Skeletal muscle cell (primary cell): ENCODE results near the gene GJB5.
"Not testable (repeated sequence)": the region's sequence is repeated elsewhere in the genome, so short reads cannot be mapped to it uniquely, and the experiment has no call there.

Source experiments
- DNase-seq: peaks from one replicate; pipeline ENCODE4 v3.0.0-alpha.2; 2010; ENCODE audit warnings: low read depth
- H3K4me3 ChIP-seq: 2 replicates; pipeline ENCODE4 v1.5.1; 2011; ENCODE audit warnings: low read depth, mild to moderate bottlenecking, control low read depth, low read length, moderate library complexity

The GJB5 gene

GRCh38 chr1:34754964-34755637, at the start of gene GJB5:
Gene GJB5, plus strand, starts transcription at chr1:34755047. Its CDS starts 2,284 bp downstream, at chr1:34757331.
- no peak within 1 kb of the TSS for H3K4me3 ChIP-seq
- no peak for DNase-seq

DNA sequence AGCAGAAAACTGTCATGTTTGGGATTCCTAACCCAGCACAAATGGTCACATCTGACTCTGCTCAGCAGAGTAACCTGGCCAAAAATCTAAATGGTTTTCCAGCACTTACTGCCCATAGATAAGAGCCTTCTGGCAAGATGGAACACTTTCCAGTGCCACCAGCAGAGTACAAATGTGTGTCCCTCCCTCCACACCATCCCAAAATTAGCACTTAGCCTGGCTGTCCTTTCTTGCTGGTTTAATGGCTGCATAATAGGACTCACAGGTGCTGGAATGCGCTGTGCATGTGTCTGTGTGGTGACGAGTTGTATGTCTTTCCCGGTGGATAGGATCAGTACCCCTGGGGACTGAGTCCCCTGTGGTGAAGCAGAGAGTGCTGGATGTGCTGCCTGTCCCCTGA, 49.8 kb upstream of the GJB5 start:
- H3K4me3 ChIP-seq = no peak overlapping the region
- no peak for DNase-seq

- no peak for DNase-seq
- H3K4me3 ChIP-seq = no peak overlapping the region
Observed at GRCh38 chr1:34708106-34708505, 46.7 kb upstream of the GJB5 start.

DNA sequence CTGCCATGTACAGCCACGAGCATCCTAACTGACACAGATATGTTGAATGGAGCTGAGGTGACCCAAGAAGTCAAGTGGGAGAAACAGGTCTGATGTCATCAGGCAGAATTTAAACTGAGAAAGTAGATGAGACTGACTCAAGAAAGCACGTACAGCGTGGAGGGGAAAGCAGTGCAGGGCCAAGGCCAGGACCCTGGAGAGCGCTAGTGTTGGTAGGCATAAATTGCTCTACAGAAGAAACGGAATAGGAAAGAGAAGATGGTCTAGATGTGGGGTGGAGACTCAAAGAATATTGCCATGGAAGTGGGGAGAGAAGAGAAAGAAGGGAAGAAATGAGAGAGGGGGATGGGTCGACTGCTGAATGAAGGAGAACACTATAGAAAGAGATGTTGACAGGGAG, 45.3 kb upstream of the GJB5 start:
- no peak overlapping the region for H3K4me3 ChIP-seq
- DNase-seq = no peak

DNA sequence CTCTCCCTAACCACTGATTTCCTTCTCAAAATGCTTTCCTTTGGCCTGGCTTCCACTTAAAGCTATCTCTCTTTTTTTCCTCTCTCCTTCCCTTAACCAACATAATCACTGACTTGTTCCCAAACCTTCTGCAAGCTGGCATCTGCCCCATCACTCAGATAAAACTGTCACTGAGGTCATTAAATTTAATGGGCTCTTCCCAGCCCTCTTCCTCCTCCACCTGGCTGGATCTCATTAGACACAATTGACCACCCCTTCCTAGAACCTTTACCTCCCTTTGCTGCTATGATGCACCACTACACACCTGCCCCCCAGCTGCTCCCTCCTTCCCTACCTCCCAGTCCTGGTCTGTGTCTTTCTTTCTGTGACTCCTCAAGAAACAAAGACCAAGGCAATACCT, 44.0 kb upstream of the GJB5 start:
- H3K4me3 ChIP-seq = no peak overlapping the region
- no peak for DNase-seq

DNA sequence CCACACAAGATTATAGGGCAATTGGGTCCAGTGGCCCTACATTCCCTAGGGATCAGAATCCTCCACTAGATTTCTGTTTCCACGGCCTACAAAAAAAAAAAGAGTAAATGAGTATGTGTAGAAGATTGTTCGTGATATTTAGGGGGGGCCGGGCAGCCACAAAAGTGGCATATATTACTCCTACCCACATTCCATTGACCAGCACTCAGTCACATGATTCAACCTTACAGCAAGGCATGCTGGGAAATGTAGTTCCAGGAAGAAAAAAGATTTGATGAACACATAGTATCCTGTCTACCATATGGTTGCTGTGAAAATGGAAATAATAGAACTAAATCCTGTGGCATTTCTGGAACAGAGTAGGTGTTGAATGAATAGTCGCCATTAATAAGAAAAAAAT, 43.4 kb upstream of the GJB5 start:
- DNase-seq = no peak
- no peak overlapping the region for H3K4me3 ChIP-seq

DNA sequence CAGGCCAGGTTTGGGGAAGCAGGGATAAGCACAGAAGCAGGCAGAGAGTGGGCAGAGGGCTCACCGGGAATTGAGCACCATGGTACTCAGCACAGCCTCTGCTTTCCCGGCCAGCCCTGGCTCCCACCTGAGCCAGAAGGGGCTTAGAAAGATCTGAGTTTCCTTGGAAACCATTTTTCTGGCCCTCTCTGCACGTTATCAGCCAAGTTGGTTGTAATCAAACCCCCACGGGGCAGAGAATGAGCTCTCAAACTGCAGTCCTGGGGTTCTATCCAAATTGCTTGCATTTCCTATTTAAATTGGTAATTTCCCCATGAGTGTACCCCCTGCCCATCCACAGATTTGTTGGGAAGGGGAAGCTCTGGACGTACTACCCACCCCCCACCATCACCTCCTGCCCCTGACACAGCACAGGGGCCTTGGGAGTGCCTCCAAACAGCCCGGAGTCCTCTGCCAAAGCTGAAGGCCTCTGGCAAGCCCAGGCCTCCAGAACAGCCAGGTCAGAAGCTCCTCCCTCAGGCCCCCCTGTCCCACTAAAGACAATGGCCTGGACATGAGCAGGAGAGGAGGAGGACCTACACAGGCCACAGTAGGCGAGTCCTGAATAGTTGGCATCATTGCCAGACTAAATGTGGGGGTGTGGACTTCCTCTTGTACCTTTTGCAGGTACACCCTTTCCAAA, 42.7 kb upstream of the GJB5 start:
- no peak for DNase-seq
- H3K4me3 ChIP-seq = no peak overlapping the region

DNA sequence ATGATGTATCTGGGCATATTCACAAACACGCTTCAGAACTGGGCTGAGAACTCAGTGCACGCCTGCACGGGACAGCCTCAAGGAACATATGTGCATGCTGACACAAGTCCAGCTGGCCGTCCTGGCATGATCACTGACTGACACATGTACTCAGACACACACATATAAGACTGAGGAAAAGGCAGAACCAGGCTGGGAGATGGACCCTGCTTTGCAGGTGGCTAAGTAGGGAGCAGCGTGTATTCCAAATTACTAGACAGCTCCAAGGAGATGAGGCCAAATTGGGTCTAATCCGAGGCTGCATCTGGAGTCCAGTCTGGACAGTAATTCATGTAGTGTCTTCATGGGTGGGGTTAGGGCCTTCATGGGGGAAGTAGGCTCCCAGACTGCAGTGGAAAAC, 41.4 kb upstream of the GJB5 start:
- DNase-seq = no peak
- no peak overlapping the region for H3K4me3 ChIP-seq

DNA sequence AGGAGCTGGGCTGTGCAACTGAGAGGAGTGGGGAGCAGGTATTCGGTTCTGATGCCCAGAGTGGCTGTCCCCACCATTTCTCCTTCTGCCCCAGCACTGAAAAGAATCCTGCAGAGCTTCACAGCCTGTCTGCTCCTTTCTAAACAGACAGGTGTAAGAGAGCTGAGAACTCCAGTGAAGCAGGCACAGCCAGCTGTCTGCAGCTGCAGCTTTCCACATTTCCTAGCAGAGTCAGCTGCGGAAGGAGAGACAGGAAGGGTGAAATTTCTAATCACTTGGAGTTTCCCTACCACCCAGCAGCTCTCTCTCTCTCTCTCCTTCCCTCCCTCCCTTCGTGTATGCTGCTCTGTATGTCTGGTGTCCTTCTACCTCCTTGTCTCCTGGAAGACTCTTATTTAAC, 40.5 kb upstream of the GJB5 start:
- H3K4me3 ChIP-seq = no peak overlapping the region
- no peak for DNase-seq

GRCh38 chr1:34715139-34715538, 39.7 kb upstream of the GJB5 start:
- no peak overlapping the region for H3K4me3 ChIP-seq
- no peak for DNase-seq

GRCh38 chr1:34721241-34721640, 33.6 kb upstream of the GJB5 start:
- H3K4me3 ChIP-seq = no peak overlapping the region
- DNase-seq = no peak

DNA sequence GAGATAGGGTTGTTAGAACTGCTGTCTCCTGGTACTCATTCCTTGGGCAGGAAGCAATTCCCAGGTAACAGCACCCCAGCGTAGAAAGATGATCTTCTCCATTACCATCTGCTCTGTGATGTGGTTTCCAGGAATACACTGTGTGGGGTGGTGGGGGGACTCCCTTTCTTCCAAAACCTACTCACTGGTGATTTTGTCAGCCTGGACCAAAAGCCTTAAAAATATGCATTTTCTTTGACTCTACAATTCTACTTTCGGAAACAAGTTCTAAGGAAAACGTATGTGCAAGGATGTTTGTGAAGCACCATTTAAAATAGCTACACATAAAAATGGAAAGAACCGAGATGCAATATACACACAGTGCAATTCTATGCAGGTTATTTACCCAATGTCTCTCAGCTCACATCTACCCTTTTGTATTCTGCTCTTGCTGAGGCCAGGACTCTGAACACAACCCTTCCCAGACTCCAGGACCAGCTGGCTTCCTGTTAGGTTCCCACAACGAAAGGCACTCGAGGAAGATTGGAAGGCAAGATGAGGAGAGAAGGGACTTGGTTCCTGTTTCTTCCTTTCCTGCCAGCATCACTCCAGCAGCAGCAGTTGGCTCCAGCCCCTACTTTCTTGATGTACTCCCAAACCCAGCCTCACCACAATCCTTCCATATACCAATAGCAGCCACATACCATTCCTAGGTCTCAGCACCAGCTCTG, 33.0 kb upstream of the GJB5 start:
- no peak overlapping the region for H3K4me3 ChIP-seq
- no peak for DNase-seq

DNA sequence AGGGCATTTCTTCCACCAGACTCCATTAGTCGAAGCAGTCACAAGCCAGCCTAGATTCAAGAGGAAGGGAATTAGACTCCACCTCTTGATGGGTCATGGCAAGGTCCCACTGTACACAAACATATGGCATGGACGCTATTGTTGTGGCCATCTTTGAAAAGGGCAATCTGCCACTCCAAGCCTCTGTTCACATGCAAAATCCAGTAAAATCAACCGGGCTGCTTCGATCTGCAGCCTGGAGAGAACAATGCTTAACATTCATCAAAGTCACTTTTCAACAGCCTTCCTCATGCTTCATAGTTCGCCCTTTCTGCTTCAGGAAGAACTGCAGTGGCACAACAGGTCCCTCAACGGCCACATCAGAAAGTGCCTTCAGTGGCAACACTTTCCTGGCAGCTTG, 28.0 kb upstream of the GJB5 start:
- no peak for DNase-seq
- no peak overlapping the region for H3K4me3 ChIP-seq

DNA sequence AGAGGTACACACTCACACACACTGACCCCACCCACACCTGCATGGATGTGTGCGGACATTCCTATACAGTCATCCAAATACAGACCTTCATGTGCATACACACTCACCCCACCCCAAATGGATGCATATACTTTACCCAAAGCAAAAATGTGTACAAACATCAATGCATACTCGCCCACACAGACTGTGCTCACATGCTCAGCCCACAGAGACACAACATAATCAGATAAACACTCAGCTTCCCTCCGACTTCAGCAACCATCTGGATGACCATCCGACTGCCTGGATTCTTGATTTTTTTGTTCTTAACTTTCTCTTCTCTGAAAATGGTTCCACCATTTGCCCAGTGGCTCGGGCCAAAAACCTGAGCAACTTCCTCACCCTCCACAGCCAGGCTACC, 24.4 kb upstream of the GJB5 start:
- DNase-seq = no peak
- H3K4me3 ChIP-seq = no peak overlapping the region

DNA sequence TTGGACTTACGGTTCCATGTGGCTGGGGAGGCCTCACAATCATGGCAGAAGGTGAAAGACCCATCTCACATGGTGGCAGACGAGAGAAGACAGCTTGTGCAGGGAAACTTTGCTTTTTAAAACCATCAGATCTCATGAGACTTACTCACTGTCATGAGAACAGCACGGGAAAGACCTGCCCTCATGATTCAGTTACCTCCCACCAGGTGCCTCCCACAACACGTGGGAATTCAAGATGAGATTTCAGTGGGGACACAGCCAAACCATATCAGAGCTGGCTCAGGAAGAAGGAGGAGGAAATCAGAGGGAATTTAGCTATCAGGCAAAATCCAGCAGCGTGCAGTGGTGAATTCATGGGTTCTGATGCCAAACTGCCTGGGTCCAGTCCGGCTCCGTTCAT, 22.0 kb upstream of the GJB5 start:
- DNase-seq, H3K4me3 ChIP-seq: not testable (repeated sequence)

GRCh38 chr1:34736692-34737091, 18.2 kb upstream of the GJB5 start:
- no peak for DNase-seq
- no peak overlapping the region for H3K4me3 ChIP-seq

DNA sequence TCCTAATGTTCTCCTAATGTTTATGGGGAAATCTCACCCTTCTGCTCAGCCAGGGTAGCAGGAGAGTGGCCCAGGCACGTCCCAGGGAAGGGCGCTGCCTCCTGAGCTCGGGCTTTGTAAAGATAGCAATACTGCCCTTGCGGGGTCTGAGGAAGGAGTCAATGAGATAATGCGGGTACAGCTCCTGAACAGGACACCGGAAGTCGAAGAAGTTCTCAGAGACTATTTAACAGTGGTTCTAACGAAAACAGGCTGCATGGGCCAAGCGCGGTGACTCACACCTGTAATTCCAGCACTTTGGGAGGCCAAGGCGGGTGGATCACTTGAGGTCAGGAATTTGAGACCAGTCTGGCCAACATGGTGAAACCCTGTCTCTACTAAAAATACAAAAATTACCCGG, 17.6 kb upstream of the GJB5 start:
- not testable (repeated sequence) for DNase-seq, H3K4me3 ChIP-seq

- no peak for DNase-seq
Observed at GRCh38 chr1:34739613-34740012, 15.2 kb upstream of the GJB5 start.

GRCh38 chr1:34740161-34740868, 14.5 kb upstream of the GJB5 start:
- no peak for DNase-seq

More at GRCh38 chr1:34739613-34740012, 15.2 kb upstream of the GJB5 start:
- no peak overlapping the region for H3K4me3 ChIP-seq

GRCh38 chr1:34742667-34743270, 12.1 kb upstream of the GJB5 start:
- H3K4me3 ChIP-seq = no peak overlapping the region
- peak; percentile 8 for DNase-seq

More at GRCh38 chr1:34740161-34740868, 14.5 kb upstream of the GJB5 start:
- H3K4me3 ChIP-seq = no peak overlapping the region
